B cell (primary cell): ENCODE data around the gene PKP1. TPM values are rescaled to one million over a fixed set of nuclear protein-coding genes. Genes with fewer than 3 reads are reported as not detected.

Experiments
- ATAC-seq: fragments of 200-7000 bp; cut with Tn5 transposase; one replicate; pipeline ENCODE4 v1.10.0; 2021; ENCODE audit warnings: low read depth, mild to moderate bottlenecking, moderate number of reproducible peaks, moderate library complexity
- CTCF ChIA-PET: fragments of 350-600 bp; sonication (Branson Sonifier 250); formaldehyde crosslinking; loops from one replicate; lab custom pipeline; 2021; ENCODE audit warnings: antibody characterized with exemption, inconsistent platforms; lab: Charles Lee
- POLR2A ChIA-PET: fragments of 350-600 bp; sonication (Branson Sonifier 250); formaldehyde crosslinking; loops from one replicate; lab custom pipeline; 2021; ENCODE audit warnings: antibody characterized with exemption; lab: Charles Lee
- DNase-seq: peaks from one replicate; pipeline ENCODE4 v3.0.0; 2013
- H2AFZ ChIP-seq: 2 replicates; pipeline ENCODE4 v1.6.1; 2012; ENCODE audit warnings: mild to moderate bottlenecking, low read depth, low read length; ENCODE audit not compliant: insufficient read depth, poor library complexity, severe bottlenecking
- H3K27ac ChIP-seq, 2 donors: 1 replicate in 1 of 2; 2 replicates in 1 of 2; pipeline ENCODE4 v1.5.1; 2012 to 2013; ENCODE audit warnings: low read length in 2 of 2, mild to moderate bottlenecking in 2 of 2, moderate library complexity in 1 of 2
- H3K27me3 ChIP-seq, 4 experiments: fragments of 200-600 bp in 1 of 4; sonication (generic) in 1 of 4; replicated peaks in 1 of 4; 1 replicate in 2 of 4; 2 replicates in 2 of 4; pipeline versions ENCODE4 v1.6.1 to v1.7.0; 2013 to 2016; ENCODE audit warnings: low read length in 3 of 4, mild to moderate bottlenecking in 2 of 4, mixed read lengths in 1 of 4, moderate library complexity in 1 of 4; ENCODE audit not compliant: insufficient read depth in 4 of 4, control insufficient read depth in 3 of 4; ENCODE audit errors: control extremely low read depth in 1 of 4
- H3K36me3 ChIP-seq, 2 experiments: replicated peaks in 1 of 2; 1 replicate in 1 of 2; 2 replicates in 1 of 2; pipeline versions ENCODE4 v1.6.1 to v1.7.1; 2013; ENCODE audit warnings: low read length in 1 of 2; ENCODE audit not compliant: insufficient read depth in 2 of 2, control insufficient read depth in 1 of 2; ENCODE audit errors: control extremely low read depth in 1 of 2, extremely low read depth in 1 of 2
- H3K4me1 ChIP-seq, 2 donors: fragments of 200-600 bp in 1 of 2; sonication (generic) in 1 of 2; 1 replicate in 1 of 2; 2 replicates in 1 of 2; pipeline versions ENCODE4 v1.5.1 to v1.6.1; 2013 to 2017; ENCODE audit warnings: low read length in 2 of 2; ENCODE audit not compliant: control insufficient read depth in 2 of 2, insufficient read depth in 2 of 2
- H3K4me2 ChIP-seq: replicated peaks from 2 replicates; pipeline ENCODE3; 2012; ENCODE audit warnings: mild to moderate bottlenecking, low read depth, low read length; ENCODE audit not compliant: poor library complexity, severe bottlenecking
- H3K4me3 ChIP-seq, 5 experiments: fragments of 200-600 bp in 1 of 5; sonication (generic) in 1 of 5; 1 replicate in 3 of 5; 2 replicates in 2 of 5; pipeline versions ENCODE4 v1.5.1 to v1.7.0; 2011 to 2016; ENCODE audit warnings: low read length in 4 of 5, mild to moderate bottlenecking in 4 of 5, low read depth in 2 of 5, control low read depth in 1 of 5, moderate library complexity in 1 of 5; ENCODE audit not compliant: insufficient read depth in 1 of 5; ENCODE audit errors: control extremely low read depth in 1 of 5, extremely low read depth in 1 of 5
- H3K79me2 ChIP-seq: fragments of 200-600 bp; sonication (generic); one replicate; pipeline ENCODE4 v1.6.0; 2016; ENCODE audit warnings: low read length; ENCODE audit not compliant: control insufficient read depth, insufficient read depth
- H3K9ac ChIP-seq: fragments of 200-600 bp; sonication (generic); 2 replicates; pipeline ENCODE4 v1.6.1; 2017; ENCODE audit warnings: mild to moderate bottlenecking, low read length, moderate library complexity
- H3K9me3 ChIP-seq, 3 donors: one replicate each; pipeline versions ENCODE4 v1.6.1 to v1.7.1; 2013; ENCODE audit warnings: low read length in 2 of 3; ENCODE audit not compliant: control insufficient read depth in 2 of 3, insufficient read depth in 1 of 3; ENCODE audit errors: control extremely low read depth in 1 of 3
- H4K20me1 ChIP-seq: 2 replicates; pipeline ENCODE4 v1.6.0; 2012; ENCODE audit warnings: mild to moderate bottlenecking, low read length; ENCODE audit not compliant: insufficient read depth, control insufficient read depth, poor library complexity, severe bottlenecking
- H3K27ac Mint-ChIP-seq: one replicate; pipeline ENCODE4 v1.8.0; 2021; ENCODE audit warnings: mixed read lengths
- H3K27me3 Mint-ChIP-seq: one replicate; pipeline ENCODE4 v1.8.0; 2021; ENCODE audit warnings: mixed read lengths
- H3K4me1 Mint-ChIP-seq: one replicate; pipeline ENCODE4 v1.8.0; 2021; ENCODE audit warnings: mixed read lengths
- H3K4me3 Mint-ChIP-seq: one replicate; pipeline ENCODE4 v1.8.0; 2021; ENCODE audit warnings: mixed read lengths
- H3K9me3 Mint-ChIP-seq: one replicate; pipeline ENCODE4 v1.8.0; 2022; ENCODE audit warnings: mixed read lengths; ENCODE audit not compliant: insufficient read depth
- EZH2 ChIP-seq: IDR thresholded peaks from 2 replicates; pipeline ENCODE4 v1.6.1; 2012; ENCODE audit warnings: borderline replicate concordance, low read depth, mild to moderate bottlenecking, moderate library complexity, low read length; ENCODE audit not compliant: insufficient read depth, poor library complexity, severe bottlenecking
- WGBS: methylation state at CpG from one replicate; pipeline ENCODE4 v1.1.5; 2013; ENCODE audit warnings: missing lambda C conversion rate; ENCODE audit not compliant: insufficient coverage; 5-methylcytosine and 5-hydroxymethylcytosine counted together
- intact Hi-C: fragments of 100-400 bp; cut with micrococcal nuclease; formaldehyde crosslinking; loops from one replicate; pipeline ENCODE4 v1.10.0; 2022
- polyA plus RNA-seq: library from polyadenylated mRNA; depleted of rRNA; stranded (reverse); fragments of >200 nt; gene quantifications from 2 replicates; pipeline ENCODE4 v1.2.3, GENCODE V29; 2012
- total RNA-seq, 2 donors: library from RNA; stranded (reverse); fragments of 120-200 nt in 1 of 2; gene quantifications; 1 replicate in 1 of 2; 2 replicates in 1 of 2; pipeline versions ENCODE4 v1.2.3 to v1.2.4, GENCODE V29; 2013 to 2022
- TF ChIP-seq, protein P1 (sequence below): fragments of 200-600 bp; IDR thresholded peaks from one replicate; pipeline ENCODE4 v1.8.0; 2022; ENCODE audit warnings: antibody characterized with exemption, mild to moderate bottlenecking

PKP1 gene
- total and polyA plus RNA-seq, 2 donors (not counting 1 experiment from before 2014, with no cell fraction given), result not detected

DNA sequence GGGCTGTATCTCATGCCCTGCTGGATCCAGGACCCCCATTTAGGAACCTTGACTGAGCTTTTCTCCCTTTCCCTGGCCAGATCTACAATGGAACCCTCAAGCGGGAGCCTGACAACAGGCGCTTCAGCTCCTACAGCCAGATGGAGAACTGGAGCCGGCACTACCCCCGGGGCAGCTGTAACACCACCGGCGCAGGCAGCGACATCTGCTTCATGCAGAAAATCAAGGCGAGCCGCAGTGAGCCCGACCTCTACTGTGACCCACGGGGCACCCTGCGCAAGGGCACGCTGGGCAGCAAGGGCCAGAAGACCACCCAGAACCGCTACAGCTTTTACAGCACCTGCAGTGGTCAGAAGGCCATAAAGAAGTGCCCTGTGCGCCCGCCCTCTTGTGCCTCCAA, 29.8 kb downstream of the PKP1 start:
- Histone ChIP-seq H3K4me2 (no peak overlapping the region), H3K79me2 (no peaks in the 10 kb centered on the region), H3K9ac (no peak overlapping the region), H3K4me3 (no peak overlapping the region), H3K27ac (no peak overlapping the region), H4K20me1 (no peaks in the 10 kb centered on the region), H3K27me3 (peaks cover 0 to 16% (median 3%) of the 10 kb centered on the region in 4 experiments), H2AFZ (no peak overlapping the region), H3K36me3 (no peaks in the 10 kb centered on the region), H3K4me1 (no peaks in the 10 kb centered on the region), H3K9me3 (no peaks in the 10 kb centered on the region)
- POLR2A ChIA-PET, result no interaction called here
- Mint-ChIP-seq H3K4me3 (no peak overlapping the region), H3K27ac (no peak overlapping the region), H3K9me3 (no peaks in the 10 kb centered on the region), H3K27me3 (peaks cover 34% of the 10 kb centered on the region), H3K4me1 (no peaks in the 10 kb centered on the region)
- ATAC-seq, result no peak
- no peak for DNase-seq
- TF ChIP-seq, protein P1, sequence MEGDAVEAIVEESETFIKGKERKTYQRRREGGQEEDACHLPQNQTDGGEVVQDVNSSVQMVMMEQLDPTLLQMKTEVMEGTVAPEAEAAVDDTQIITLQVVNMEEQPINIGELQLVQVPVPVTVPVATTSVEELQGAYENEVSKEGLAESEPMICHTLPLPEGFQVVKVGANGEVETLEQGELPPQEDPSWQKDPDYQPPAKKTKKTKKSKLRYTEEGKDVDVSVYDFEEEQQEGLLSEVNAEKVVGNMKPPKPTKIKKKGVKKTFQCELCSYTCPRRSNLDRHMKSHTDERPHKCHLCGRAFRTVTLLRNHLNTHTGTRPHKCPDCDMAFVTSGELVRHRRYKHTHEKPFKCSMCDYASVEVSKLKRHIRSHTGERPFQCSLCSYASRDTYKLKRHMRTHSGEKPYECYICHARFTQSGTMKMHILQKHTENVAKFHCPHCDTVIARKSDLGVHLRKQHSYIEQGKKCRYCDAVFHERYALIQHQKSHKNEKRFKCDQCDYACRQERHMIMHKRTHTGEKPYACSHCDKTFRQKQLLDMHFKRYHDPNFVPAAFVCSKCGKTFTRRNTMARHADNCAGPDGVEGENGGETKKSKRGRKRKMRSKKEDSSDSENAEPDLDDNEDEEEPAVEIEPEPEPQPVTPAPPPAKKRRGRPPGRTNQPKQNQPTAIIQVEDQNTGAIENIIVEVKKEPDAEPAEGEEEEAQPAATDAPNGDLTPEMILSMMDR, result no peak
- TF ChIP-seq EZH2, result no peak
- intact Hi-C loops, result no loop called here
- 97% methylated on average over 16 of the region's 16 CpGs for whole genome bisulfite sequencing
- CTCF ChIA-PET, result no interaction called here

DNA sequence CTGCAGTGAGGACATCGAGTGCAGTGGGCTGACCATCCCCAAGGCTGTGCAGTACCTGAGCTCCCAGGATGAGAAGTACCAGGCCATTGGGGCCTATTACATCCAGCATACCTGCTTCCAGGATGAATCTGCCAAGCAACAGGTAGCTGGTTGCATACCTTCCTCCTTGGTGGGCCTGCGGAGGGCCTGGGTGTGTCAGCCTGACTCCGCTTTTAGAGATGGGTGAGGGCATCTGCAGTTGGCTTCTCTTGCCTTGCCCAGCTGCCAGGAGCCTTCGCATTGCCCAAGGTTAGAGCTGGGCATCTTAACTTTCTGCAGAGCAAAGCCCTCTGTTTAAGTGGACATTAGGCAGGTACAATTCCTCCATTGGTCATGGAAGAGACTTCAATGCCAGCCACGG, 33.2 kb downstream of the PKP1 start:
- Histone ChIP-seq H3K36me3 (no peaks in the 10 kb centered on the region), H3K79me2 (no peaks in the 10 kb centered on the region), H3K9ac (no peak overlapping the region), H3K4me1 (no peaks in the 10 kb centered on the region), H3K27me3 (peaks cover 0 to 2% (median 0%) of the 10 kb centered on the region in 4 experiments), H3K27ac (no peak overlapping the region), H4K20me1 (no peaks in the 10 kb centered on the region), H3K4me3 (no peak overlapping the region), H3K4me2 (no peak overlapping the region), H2AFZ (no peak overlapping the region), H3K9me3 (no peaks in the 10 kb centered on the region)
- ChIA-PET POLR2A (no interaction called here), CTCF (no interaction called here)
- no peak for DNase-seq
- WGBS, result 88% methylated on average over 5 of the region's 5 CpGs
- Mint-ChIP-seq H3K4me3 (no peak overlapping the region), H3K4me1 (no peaks in the 10 kb centered on the region), H3K9me3 (no peaks in the 10 kb centered on the region), H3K27me3 (peaks cover 20% of the 10 kb centered on the region), H3K27ac (no peak overlapping the region)
- no peak for TF ChIP-seq EZH2
- TF ChIP-seq, protein P1, result no peak
- ATAC-seq, result no peak
- intact Hi-C loops, result no loop called here
